Uterus (tissue), 4 donors: Measurements from ENCODE around the gene COQ7. TPM values are rescaled to one million over a fixed set of nuclear protein-coding genes. Genes with fewer than 3 reads are reported as not detected.

Experiments
- DNase-seq, 2 donors: peaks; one replicate each; pipeline ENCODE4 v3.0.0-alpha.2; 2019 to 2020
- H3K27ac ChIP-seq, 2 donors: fragments of 200-600 bp; sonication (generic); 1 replicate in 1 of 2; 2 replicates in 1 of 2; pipeline ENCODE4 v1.5.1; 2016 to 2018
- H3K27me3 ChIP-seq, 2 donors: fragments of 200-600 bp; sonication (generic); one replicate each; pipeline ENCODE4 v1.5.1; 2018 to 2019; ENCODE audit warnings: control low read depth in 1 of 2
- H3K36me3 ChIP-seq, 2 donors: fragments of 200-600 bp; sonication (generic); one replicate each; pipeline ENCODE4 v1.5.1; 2019; ENCODE audit warnings: control low read depth in 1 of 2
- H3K4me1 ChIP-seq, 2 donors: fragments of 200-600 bp; sonication (generic); one replicate each; pipeline ENCODE4 v1.5.1; 2018 to 2019; ENCODE audit warnings: control low read depth in 1 of 2
- H3K4me3 ChIP-seq, 2 donors: fragments of 200-600 bp; sonication (generic); 1 replicate in 1 of 2; 2 replicates in 1 of 2; pipeline ENCODE4 v1.5.1; 2018 to 2019; ENCODE audit warnings: mild to moderate bottlenecking in 1 of 2
- H3K9me3 ChIP-seq, 2 donors: fragments of 200-600 bp; sonication (generic); one replicate each; pipeline ENCODE4 v1.5.1; 2019; ENCODE audit warnings: control low read depth in 1 of 2
- POLR2A ChIP-seq, 2 donors: fragments of 450-650 bp; IDR thresholded peaks; one replicate each; pipeline ENCODE4 v1.6.1; 2016; ENCODE audit warnings: antibody characterized with exemption in 2 of 2, mild to moderate bottlenecking in 1 of 2, moderate library complexity in 1 of 2
- intact Hi-C: fragments of 100-400 bp; cut with DNase I; formaldehyde crosslinking; loops from one replicate; pipeline ENCODE4 v1.15.1; 2023; ENCODE audit warnings: low total_unique reads
- total RNA-seq, 4 donors: library from RNA; depleted of rRNA in 3 of 4; stranded (reverse); fragments of >200 nt in 3 of 4; gene quantifications; one replicate each; pipeline versions ENCODE4 v1.1.0 to v1.2.4, GENCODE V29; 2014 to 2023
- TF ChIP-seq, protein P1 (sequence below), 4 experiments: fragments of 200-600 bp in 2 of 4; fragments of 450-650 bp in 2 of 4; sonication (generic) in 2 of 4; IDR thresholded peaks; one replicate each; pipeline ENCODE4 v1.5.1; 2016 to 2019; ENCODE audit warnings: antibody characterized with exemption in 4 of 4, mild to moderate bottlenecking in 2 of 4, moderate library complexity in 1 of 4
- donor health status: DM: yes; HTN: yes; CAD: no.

COQ7 gene
- total RNA-seq, 4 donors from 2014 or later, result 9.7 to 40.2 (median 27.3) TPM

GRCh38 chr16:19062706-19063105 is 4.7 kb upstream of the COQ7 start:
- peak overlapping the region in 1 of 2 donors; percentile 22 for H3K27ac ChIP-seq
- H3K9me3 ChIP-seq, result no peaks in the 10 kb centered on the region
- H3K27me3 ChIP-seq, result no peaks in the 10 kb centered on the region
- DNase-seq, result no peak
- TF ChIP-seq, protein P1, sequence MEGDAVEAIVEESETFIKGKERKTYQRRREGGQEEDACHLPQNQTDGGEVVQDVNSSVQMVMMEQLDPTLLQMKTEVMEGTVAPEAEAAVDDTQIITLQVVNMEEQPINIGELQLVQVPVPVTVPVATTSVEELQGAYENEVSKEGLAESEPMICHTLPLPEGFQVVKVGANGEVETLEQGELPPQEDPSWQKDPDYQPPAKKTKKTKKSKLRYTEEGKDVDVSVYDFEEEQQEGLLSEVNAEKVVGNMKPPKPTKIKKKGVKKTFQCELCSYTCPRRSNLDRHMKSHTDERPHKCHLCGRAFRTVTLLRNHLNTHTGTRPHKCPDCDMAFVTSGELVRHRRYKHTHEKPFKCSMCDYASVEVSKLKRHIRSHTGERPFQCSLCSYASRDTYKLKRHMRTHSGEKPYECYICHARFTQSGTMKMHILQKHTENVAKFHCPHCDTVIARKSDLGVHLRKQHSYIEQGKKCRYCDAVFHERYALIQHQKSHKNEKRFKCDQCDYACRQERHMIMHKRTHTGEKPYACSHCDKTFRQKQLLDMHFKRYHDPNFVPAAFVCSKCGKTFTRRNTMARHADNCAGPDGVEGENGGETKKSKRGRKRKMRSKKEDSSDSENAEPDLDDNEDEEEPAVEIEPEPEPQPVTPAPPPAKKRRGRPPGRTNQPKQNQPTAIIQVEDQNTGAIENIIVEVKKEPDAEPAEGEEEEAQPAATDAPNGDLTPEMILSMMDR (IDR thresholded peaks at IDR 0.05), result no peak
- no peak for TF ChIP-seq POLR2A (IDR thresholded peaks at IDR 0.05)
- H3K36me3 ChIP-seq, result no peaks in the 10 kb centered on the region
- H3K4me1 ChIP-seq, result no peaks in the 10 kb centered on the region
- intact Hi-C loops, result no loop called here
- no peak overlapping the region for H3K4me3 ChIP-seq

DNA sequence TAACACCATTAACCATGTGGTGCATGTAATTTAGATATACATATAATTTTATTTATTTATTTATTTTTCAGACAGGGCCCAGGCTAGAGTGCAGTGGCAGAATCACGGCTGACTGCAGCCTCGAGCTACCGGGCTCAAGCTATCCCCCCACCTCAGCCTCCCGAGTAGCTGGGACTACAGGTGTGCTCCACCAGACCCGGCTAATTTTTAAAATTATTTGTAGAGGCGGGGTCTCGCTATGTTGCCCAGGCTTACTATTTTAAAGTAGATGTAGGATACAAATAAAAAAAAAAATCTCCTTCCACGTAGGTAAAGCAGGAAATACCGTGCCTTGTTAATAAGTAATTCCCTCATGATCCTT is 446 bp upstream of the COQ7 start:
- Histone ChIP-seq H3K36me3 (no peaks in the 10 kb centered on the region), H3K4me1 (peaks cover 3 to 4% of the 10 kb centered on the region in 2 donors), H3K27me3 (no peaks in the 10 kb centered on the region), H3K4me3 (peak overlapping the region; percentile 79 to 81), H3K9me3 (no peaks in the 10 kb centered on the region), H3K27ac (peak overlapping the region; percentile 98)
- intact Hi-C loops, result no loop called here
- TF ChIP-seq, protein P1 (IDR thresholded peaks at IDR 0.05), result no peak
- no peak for TF ChIP-seq POLR2A (IDR thresholded peaks at IDR 0.05)
- no peak for DNase-seq

GRCh38 chr16:19068237-19068815 is 912 bp downstream of the COQ7 start:
- no peaks in the 10 kb centered on the region for H3K9me3 ChIP-seq
- intact Hi-C loops, result no loop called here
- H3K27me3 ChIP-seq, result no peaks in the 10 kb centered on the region
- TF ChIP-seq POLR2A (IDR thresholded peaks at IDR 0.05), result no peak
- TF ChIP-seq, protein P1 (IDR thresholded peaks at IDR 0.05), result no peak
- H3K36me3 ChIP-seq, result no peaks in the 10 kb centered on the region
- no peak for DNase-seq
- peaks cover 3 to 4% of the 10 kb centered on the region in 2 donors for H3K4me1 ChIP-seq
- peak overlapping the region; percentile 98 for H3K27ac ChIP-seq
- H3K4me3 ChIP-seq, result peak overlapping the region; percentile 79 to 81

GRCh38 chr16:19071811-19072777 is 4.7 kb downstream of the COQ7 start:
- no peak for DNase-seq
- peaks cover 3 to 4% of the 10 kb centered on the region in 2 donors for H3K4me1 ChIP-seq
- H3K27me3 ChIP-seq, result no peaks in the 10 kb centered on the region
- no peak overlapping the region for H3K27ac ChIP-seq
- intact Hi-C loops, result no loop called here
- H3K36me3 ChIP-seq, result no peaks in the 10 kb centered on the region
- TF ChIP-seq, protein P1 (IDR thresholded peaks at IDR 0.05), result peak; percentile 24 to 44 (median 32)
- TF ChIP-seq POLR2A (IDR thresholded peaks at IDR 0.05), result no peak
- no peak overlapping the region for H3K4me3 ChIP-seq
- H3K9me3 ChIP-seq, result no peaks in the 10 kb centered on the region

DNA sequence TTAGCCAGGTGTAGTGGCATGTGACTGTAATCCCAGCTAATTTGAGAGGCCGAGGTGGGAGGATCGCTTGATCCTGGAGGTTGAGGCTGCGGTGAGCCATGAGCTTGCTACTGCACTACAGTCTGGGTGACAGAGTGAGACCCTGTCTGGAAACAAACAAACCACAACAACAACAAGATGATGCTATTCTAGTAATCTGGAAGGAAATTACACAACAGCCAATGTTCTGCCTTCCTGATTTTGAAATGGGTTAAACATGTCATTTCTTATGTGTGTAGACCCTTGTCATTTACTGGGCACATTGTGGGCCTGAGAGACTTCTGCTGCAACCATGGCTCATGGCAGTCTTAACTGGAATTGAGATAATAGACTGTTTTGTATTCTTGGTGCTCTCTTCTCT is 5.9 kb downstream of the COQ7 start:
- Histone ChIP-seq H3K27me3 (no peaks in the 10 kb centered on the region), H3K36me3 (no peaks in the 10 kb centered on the region), H3K27ac (no peak overlapping the region), H3K4me3 (no peak overlapping the region), H3K9me3 (no peaks in the 10 kb centered on the region), H3K4me1 (peaks cover 2 to 3% of the 10 kb centered on the region in 2 donors)
- TF ChIP-seq POLR2A (IDR thresholded peaks at IDR 0.05), result no peak
- TF ChIP-seq, protein P1 (IDR thresholded peaks at IDR 0.05), result no peak
- intact Hi-C loops, result no loop called here
- DNase-seq, result no peak
